Measurements from ENCODE around the gene MRGPRX2.

Gene MRGPRX2

DNA sequence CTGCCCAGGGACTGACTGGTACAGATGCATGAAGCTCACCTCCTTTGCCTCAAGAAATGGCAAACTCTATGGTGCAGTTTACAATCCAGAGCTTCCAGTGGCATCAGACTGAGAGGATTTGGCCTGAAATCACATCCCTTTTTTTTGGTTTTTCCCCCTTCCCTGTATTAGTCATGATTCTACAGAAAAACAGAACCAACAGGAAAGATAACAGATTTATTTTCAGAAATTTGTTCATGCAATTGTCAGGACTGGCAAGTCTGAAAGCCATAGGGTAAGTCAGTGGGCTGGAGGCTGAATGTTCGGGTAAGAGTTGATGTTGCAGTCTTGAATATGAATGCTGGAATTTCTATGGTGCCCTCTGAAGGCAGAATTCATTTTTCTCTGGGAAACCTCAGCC lies 44.5 kb upstream of the MRGPRX2 start:
- Histone ChIP-seq H3K9me3 (replicated peaks; ENCODE audit: insufficient read depth, low read length) (no peaks in the 10 kb centered on the region), H3K4me1 (ENCODE audit: low read length) (no peaks in the 10 kb centered on the region), H3K9me2 (replicated peaks; ENCODE audit: insufficient read depth, low read length) (no peaks in the 10 kb centered on the region), H3F3A (ENCODE audit: insufficient read depth, low read length) (no peaks in the 10 kb centered on the region), H4K20me1 (ENCODE audit: insufficient read depth, low read length) (no peaks in the 10 kb centered on the region), H3K4me2 (ENCODE audit: low read depth, low read length) (no peak overlapping the region), H3K9ac (ENCODE audit: low read length) (no peak overlapping the region), H3K4me3 (ENCODE audit: low read length) (no peak overlapping the region), H3K27ac (ENCODE audit: low read length) (no peak overlapping the region), H3K79me2 (ENCODE audit: low read length) (no peaks in the 10 kb centered on the region), H3K27me3 (replicated peaks; ENCODE audit: insufficient read depth, low read length) (no peaks in the 10 kb centered on the region), H2AFZ (ENCODE audit: low read length) (no peak overlapping the region), H3K36me3 (replicated peaks; ENCODE audit: insufficient read depth, low read length) (no peaks in the 10 kb centered on the region)
- TF ChIP-seq EZH2phosphoT487 (IDR thresholded peaks at IDR 0.05; ENCODE audit: low read length) (no peak), EZH2 (optimal IDR thresholded peaks at IDR 0.05; ENCODE audit: low read depth, low read length) (no peak)
- TF ChIP-seq, protein P1, sequence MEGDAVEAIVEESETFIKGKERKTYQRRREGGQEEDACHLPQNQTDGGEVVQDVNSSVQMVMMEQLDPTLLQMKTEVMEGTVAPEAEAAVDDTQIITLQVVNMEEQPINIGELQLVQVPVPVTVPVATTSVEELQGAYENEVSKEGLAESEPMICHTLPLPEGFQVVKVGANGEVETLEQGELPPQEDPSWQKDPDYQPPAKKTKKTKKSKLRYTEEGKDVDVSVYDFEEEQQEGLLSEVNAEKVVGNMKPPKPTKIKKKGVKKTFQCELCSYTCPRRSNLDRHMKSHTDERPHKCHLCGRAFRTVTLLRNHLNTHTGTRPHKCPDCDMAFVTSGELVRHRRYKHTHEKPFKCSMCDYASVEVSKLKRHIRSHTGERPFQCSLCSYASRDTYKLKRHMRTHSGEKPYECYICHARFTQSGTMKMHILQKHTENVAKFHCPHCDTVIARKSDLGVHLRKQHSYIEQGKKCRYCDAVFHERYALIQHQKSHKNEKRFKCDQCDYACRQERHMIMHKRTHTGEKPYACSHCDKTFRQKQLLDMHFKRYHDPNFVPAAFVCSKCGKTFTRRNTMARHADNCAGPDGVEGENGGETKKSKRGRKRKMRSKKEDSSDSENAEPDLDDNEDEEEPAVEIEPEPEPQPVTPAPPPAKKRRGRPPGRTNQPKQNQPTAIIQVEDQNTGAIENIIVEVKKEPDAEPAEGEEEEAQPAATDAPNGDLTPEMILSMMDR (IDR thresholded peaks at IDR 0.05; ENCODE audit: low read length), result no peak
- DNase-seq, result no peak

DNA sequence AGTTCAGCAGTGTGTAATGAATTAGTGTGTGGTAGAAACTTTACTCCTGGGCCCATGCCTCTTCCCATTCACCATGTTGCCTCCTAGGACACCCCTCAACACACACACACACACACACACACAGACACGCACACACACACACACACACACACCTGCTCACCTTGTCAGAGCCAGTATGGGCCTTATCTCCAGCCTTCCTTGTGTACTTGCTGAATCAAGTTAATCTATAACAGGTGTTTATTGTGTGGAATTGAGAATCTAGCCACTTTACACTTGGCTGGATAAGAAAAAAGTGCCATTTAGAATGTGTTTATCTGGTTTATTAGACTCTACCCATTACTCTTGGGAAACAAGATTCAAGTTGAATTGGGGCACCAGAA lies 42.0 kb upstream of the MRGPRX2 start:
- H3K27ac ChIP-seq (ENCODE audit: low read length), result no peak overlapping the region
- no peak overlapping the region for H3K4me2 ChIP-seq (ENCODE audit: low read depth, low read length)
- H3K9me2 ChIP-seq (replicated peaks; ENCODE audit: insufficient read depth, low read length), result no peaks in the 10 kb centered on the region
- DNase-seq, result no peak
- no peak overlapping the region for H2AFZ ChIP-seq (ENCODE audit: low read length)
- H3K9ac ChIP-seq (ENCODE audit: low read length), result no peak overlapping the region
- H4K20me1 ChIP-seq (ENCODE audit: insufficient read depth, low read length), result no peaks in the 10 kb centered on the region
- H3K27me3 ChIP-seq (replicated peaks; ENCODE audit: insufficient read depth, low read length), result no peaks in the 10 kb centered on the region
- H3K36me3 ChIP-seq (replicated peaks; ENCODE audit: insufficient read depth, low read length), result no peaks in the 10 kb centered on the region
- TF ChIP-seq EZH2 (optimal IDR thresholded peaks at IDR 0.05; ENCODE audit: low read depth, low read length), result no peak
- no peak for TF ChIP-seq EZH2phosphoT487 (IDR thresholded peaks at IDR 0.05; ENCODE audit: low read length)
- TF ChIP-seq, protein P1 (IDR thresholded peaks at IDR 0.05; ENCODE audit: low read length), result no peak
- H3K4me1 ChIP-seq (ENCODE audit: low read length), result no peaks in the 10 kb centered on the region
- no peaks in the 10 kb centered on the region for H3F3A ChIP-seq (ENCODE audit: insufficient read depth, low read length)
- no peaks in the 10 kb centered on the region for H3K79me2 ChIP-seq (ENCODE audit: low read length)
- no peak overlapping the region for H3K4me3 ChIP-seq (ENCODE audit: low read length)
- no peaks in the 10 kb centered on the region for H3K9me3 ChIP-seq (replicated peaks; ENCODE audit: insufficient read depth, low read length)

DNA sequence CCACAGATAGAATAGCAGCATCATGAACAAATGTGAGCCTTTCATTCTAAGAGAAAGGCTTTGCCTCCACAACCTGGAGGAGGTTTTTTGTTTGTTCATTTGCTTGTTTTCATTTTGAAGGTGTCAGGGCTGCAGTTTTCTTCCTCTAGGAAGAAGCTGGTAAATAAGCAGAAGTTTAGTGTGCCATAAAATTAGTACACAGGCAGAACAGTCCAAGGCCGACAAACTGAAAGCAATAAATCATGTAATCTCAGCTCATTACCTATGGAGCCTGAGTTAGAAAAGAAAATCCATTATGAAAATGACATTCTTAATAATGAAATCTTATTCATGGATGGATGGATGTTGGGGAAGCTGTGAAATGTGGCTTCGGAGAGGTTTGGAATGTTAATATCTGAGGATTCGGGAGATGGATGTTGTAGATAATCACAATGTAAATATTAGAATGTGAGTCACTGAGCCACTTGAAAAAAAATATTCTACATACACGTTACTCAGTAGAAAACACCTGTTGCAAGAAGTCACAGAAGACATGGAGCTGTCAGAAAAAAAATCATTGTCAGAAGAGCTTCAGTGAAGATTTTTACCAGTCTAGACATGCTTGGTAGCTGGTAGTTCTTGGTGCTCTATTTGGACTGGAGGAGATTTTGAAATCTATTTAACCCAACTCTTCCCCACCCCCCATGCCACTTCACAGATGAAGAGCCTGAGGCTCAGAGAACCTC lies 41.4 kb upstream of the MRGPRX2 start:
- Histone ChIP-seq H3K9ac (ENCODE audit: low read length) (no peak overlapping the region), H3K79me2 (ENCODE audit: low read length) (no peaks in the 10 kb centered on the region), H3K4me2 (ENCODE audit: low read depth, low read length) (no peak overlapping the region), H3K4me1 (ENCODE audit: low read length) (no peaks in the 10 kb centered on the region), H3K36me3 (replicated peaks; ENCODE audit: insufficient read depth, low read length) (no peaks in the 10 kb centered on the region), H3K27me3 (replicated peaks; ENCODE audit: insufficient read depth, low read length) (no peaks in the 10 kb centered on the region), H3K4me3 (ENCODE audit: low read length) (no peak overlapping the region), H3K27ac (ENCODE audit: low read length) (no peak overlapping the region), H4K20me1 (ENCODE audit: insufficient read depth, low read length) (no peaks in the 10 kb centered on the region), H2AFZ (ENCODE audit: low read length) (no peak overlapping the region), H3F3A (ENCODE audit: insufficient read depth, low read length) (no peaks in the 10 kb centered on the region), H3K9me3 (replicated peaks; ENCODE audit: insufficient read depth, low read length) (no peaks in the 10 kb centered on the region), H3K9me2 (replicated peaks; ENCODE audit: insufficient read depth, low read length) (no peaks in the 10 kb centered on the region)
- no peak for DNase-seq
- TF ChIP-seq EZH2 (optimal IDR thresholded peaks at IDR 0.05; ENCODE audit: low read depth, low read length) (no peak), EZH2phosphoT487 (IDR thresholded peaks at IDR 0.05; ENCODE audit: low read length) (no peak)
- TF ChIP-seq, protein P1 (IDR thresholded peaks at IDR 0.05; ENCODE audit: low read length), result no peak
